HepG2 (cell line): ENCODE results near the gene PEAK3.

Experiments used
- GABPA ChIP-seq, 2 experiments: IDR thresholded peaks; 2 replicates each; pipeline ENCODE4 v1.6.1; 2011 to 2016; ENCODE audit warnings: low read depth in 2 of 2, low read length in 1 of 2, missing biosample characterization in 1 of 2, missing genetic modification characterization in 1 of 2
- GATAD1 ChIP-seq: IDR thresholded peaks from 2 replicates; pipeline ENCODE4 v1.6.1; 2016; ENCODE audit warnings: missing genetic modification reagents, missing compliant biosample characterization
- MEIS1 ChIP-seq: sonication (generic); formaldehyde crosslinking; IDR thresholded peaks from 2 replicates; pipeline ENCODE4 v1.9.0; 2021; ENCODE audit warnings: mild to moderate bottlenecking, missing genetic modification reagents, moderate library complexity, borderline replicate concordance
- PHF21A ChIP-seq: sonication (generic); formaldehyde crosslinking; IDR thresholded peaks from 2 replicates; pipeline ENCODE4 v1.5.0; 2020; ENCODE audit warnings: mild to moderate bottlenecking, missing genetic modification reagents
- TCF12 ChIP-seq, 2 experiments: fragments of 450-650 bp in 1 of 2; sonication (generic) in 1 of 2; formaldehyde crosslinking in 1 of 2; IDR thresholded peaks; 2 replicates each; pipeline versions ENCODE4 v1.6.1 to v1.8.0; 2017 to 2022; ENCODE audit warnings: antibody characterized with exemption in 1 of 2, mild to moderate bottlenecking in 1 of 2, missing genetic modification reagents in 1 of 2, moderate library complexity in 1 of 2
- ZNF263 ChIP-seq: sonication (generic); formaldehyde crosslinking; IDR thresholded peaks from 2 replicates; pipeline ENCODE4 v1.4.0; 2020; ENCODE audit warnings: missing genetic modification reagents
- TF ChIP-seq, protein P1 (sequence below): sonication (generic); formaldehyde crosslinking; IDR thresholded peaks from 2 replicates; pipeline ENCODE4 v1.5.0; 2020; ENCODE audit warnings: mild to moderate bottlenecking, missing genetic modification reagents, moderate library complexity

DNA sequence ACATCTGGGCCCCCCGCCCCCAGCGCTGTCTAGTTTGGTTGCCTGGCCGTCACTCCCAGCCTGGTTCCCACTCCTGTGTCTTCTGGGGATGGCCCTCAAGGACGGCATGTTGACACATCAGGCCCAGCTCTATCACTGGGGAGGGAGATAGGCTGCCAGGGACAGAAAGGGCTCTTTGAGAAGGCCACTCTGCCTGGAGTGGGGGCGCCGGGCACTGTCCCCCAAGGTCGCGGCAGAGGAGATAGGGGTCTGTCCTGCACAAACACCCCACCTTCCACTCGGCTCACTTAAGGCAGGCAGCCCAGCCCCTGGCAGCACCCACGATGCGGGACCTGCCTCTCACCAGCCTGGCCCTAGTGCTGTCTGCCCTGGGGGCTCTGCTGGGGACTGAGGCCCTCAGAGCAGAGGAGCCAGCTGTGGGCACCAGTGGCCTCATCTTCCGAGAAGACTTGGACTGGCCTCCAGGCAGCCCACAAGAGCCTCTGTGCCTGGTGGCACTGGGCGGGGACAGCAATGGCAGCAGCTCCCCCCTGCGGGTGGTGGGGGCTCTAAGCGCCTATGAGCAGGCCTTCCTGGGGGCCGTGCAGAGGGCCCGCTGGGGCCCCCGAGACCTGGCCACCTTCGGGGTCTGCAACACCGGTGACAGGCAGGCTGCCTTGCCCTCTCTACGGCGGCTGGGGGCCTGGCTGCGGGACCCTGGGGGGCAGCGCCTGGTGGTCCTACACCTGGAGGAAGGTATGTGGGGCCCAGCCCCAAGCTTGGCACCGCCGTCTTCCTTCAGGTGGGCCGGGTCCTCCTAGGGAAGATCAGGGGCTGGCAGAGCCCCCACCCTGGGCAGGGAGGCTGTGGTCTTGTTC lies 32.7 kb downstream of the PEAK3 start, which contains the start of gene AMH:
- TF ChIP-seq PHF21A (CRISPR knock-in tag), result no peak
- TF ChIP-seq GATAD1, result no peak
- TF ChIP-seq TCF12 (IDR thresholded peaks at IDR 0.05), result no peak
- no peak for TF ChIP-seq TCF12 (CRISPR knock-in tag; IDR thresholded peaks at IDR 0.05)
- TF ChIP-seq GABPA (IDR thresholded peaks at IDR 0.05; ENCODE audit: low read depth, low read length), result no peak
- TF ChIP-seq GABPA (CRISPR knock-in tag; IDR thresholded peaks at IDR 0.05; ENCODE audit: low read depth), result no peak
- TF ChIP-seq ZNF263 (CRISPR knock-in tag), result no peak
- TF ChIP-seq, protein P1, sequence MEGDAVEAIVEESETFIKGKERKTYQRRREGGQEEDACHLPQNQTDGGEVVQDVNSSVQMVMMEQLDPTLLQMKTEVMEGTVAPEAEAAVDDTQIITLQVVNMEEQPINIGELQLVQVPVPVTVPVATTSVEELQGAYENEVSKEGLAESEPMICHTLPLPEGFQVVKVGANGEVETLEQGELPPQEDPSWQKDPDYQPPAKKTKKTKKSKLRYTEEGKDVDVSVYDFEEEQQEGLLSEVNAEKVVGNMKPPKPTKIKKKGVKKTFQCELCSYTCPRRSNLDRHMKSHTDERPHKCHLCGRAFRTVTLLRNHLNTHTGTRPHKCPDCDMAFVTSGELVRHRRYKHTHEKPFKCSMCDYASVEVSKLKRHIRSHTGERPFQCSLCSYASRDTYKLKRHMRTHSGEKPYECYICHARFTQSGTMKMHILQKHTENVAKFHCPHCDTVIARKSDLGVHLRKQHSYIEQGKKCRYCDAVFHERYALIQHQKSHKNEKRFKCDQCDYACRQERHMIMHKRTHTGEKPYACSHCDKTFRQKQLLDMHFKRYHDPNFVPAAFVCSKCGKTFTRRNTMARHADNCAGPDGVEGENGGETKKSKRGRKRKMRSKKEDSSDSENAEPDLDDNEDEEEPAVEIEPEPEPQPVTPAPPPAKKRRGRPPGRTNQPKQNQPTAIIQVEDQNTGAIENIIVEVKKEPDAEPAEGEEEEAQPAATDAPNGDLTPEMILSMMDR (CRISPR knock-in tag), result no peak
- TF ChIP-seq MEIS1, result no peak
